Motor neuron (in vitro differentiated cells): Measurements from ENCODE around the gene NEURL1B. TPM values are rescaled to one million over a fixed set of nuclear protein-coding genes. Genes with fewer than 3 reads are reported as not detected.

ENCODE experiments used
- ATAC-seq, 8 experiments: fragments of 200-7000 bp; cut with Tn5 transposase; replicated peaks in 6 of 8; 2 replicates each; pipeline ENCODE4 v1.8.0; 2021; ENCODE audit warnings: mild to moderate bottlenecking in 8 of 8, moderate library complexity in 8 of 8
- H3K27ac ChIP-seq, 2 donors: fragments of 250-450 bp; sonication (Bioruptor Pico); 2 replicates each; pipeline ENCODE4 v1.9.0; 2021; ENCODE audit warnings: antibody characterized with exemption in 2 of 2, mild to moderate bottlenecking in 2 of 2, moderate library complexity in 1 of 2
- H3K4me1 ChIP-seq, 2 donors: fragments of 250-450 bp; sonication (Bioruptor Pico); replicated peaks in 1 of 2; 2 replicates each; pipeline ENCODE4 v1.6.1; 2021; ENCODE audit warnings: antibody characterized with exemption in 2 of 2, mild to moderate bottlenecking in 2 of 2, moderate library complexity in 1 of 2
- H3K4me3 ChIP-seq, 5 donors: fragments of 250-450 bp; sonication (Bioruptor Pico); 2 replicates each; pipeline ENCODE4 v1.9.0; 2021; ENCODE audit warnings: antibody characterized with exemption in 5 of 5, mild to moderate bottlenecking in 5 of 5, moderate library complexity in 4 of 5
- WGBS, 10 experiments: fragments of 450-650 bp; shearing (Covaris generic); methylation state at CpG; one replicate each; pipeline ENCODE4 v1.0.0; 2022; 5-methylcytosine and 5-hydroxymethylcytosine counted together
- in situ Hi-C, 9 experiments: fragments of 400-800 bp; cut with MboI; loops; one replicate each; pipeline ENCODE4 v1.15.0; 2021; ENCODE audit warnings: low sequenced_read_pairs in 9 of 9, low pct_unique_long_range_greater_than_20kb in 2 of 9; ENCODE audit not compliant: unreplicated experiment in 9 of 9
- total RNA-seq, 8 experiments: library from RNA; unstranded; fragments of 300-600 nt; gene quantifications; 2 replicates each; pipeline versions ENCODE4 v1.2.3 to v1.2.4, GENCODE V29; 2022

The NEURL1B gene
- total RNA-seq, 8 experiments from 2014 or later, result 0.10 to 8.6 (median 5.2) TPM

GRCh38 chr5:172683264-172683644, 42.2 kb downstream of the NEURL1B start:
- H3K4me1 ChIP-seq, result peaks cover 0 to 4% of the 10 kb centered on the region in 2 donors
- in situ Hi-C loops, result loop anchor here in 3 of 9 experiments (25.0 kb wide), 3 partner anchors 196 to 571 kb away; partner anchors contain the start of gene SH3PXD2B (in 1 of the 3)
- 43 to 100% (median 98%) methylated on average over 1 to 11 of the region's 47 CpGs; no CpG with 5 or more reads in 4 of the 10 experiments for WGBS, 10 experiments
- no peak overlapping the region for H3K27ac ChIP-seq
- H3K4me3 ChIP-seq, result no peak overlapping the region
- ATAC-seq, result no peak

GRCh38 chr5:172683645-172684471, 42.8 kb downstream of the NEURL1B start:
- no peak overlapping the region for H3K27ac ChIP-seq
- no peak overlapping the region for H3K4me3 ChIP-seq
- in situ Hi-C loops, result loop anchor here in 3 of 9 experiments (25.0 kb wide), 3 partner anchors 197 to 572 kb away; partner anchors contain the start of gene SH3PXD2B (in 1 of the 3)
- WGBS, 10 experiments, result 66 to 100% (median 73%) methylated on average over 1 to 14 of the region's 125 CpGs; no CpG with 5 or more reads in 3 of the 10 experiments
- H3K4me1 ChIP-seq, result no peaks in the 10 kb centered on the region
- ATAC-seq, result no peak

GRCh38 chr5:172685091-172685490, 44.0 kb downstream of the NEURL1B start:
- no peak for ATAC-seq
- H3K4me3 ChIP-seq, result no peak overlapping the region
- in situ Hi-C loops, result loop anchor here in 3 of 9 experiments (25.0 kb wide), 3 partner anchors 198 to 573 kb away; partner anchors contain the start of gene SH3PXD2B (in 1 of the 3)

GRCh38 chr5:172686111-172686510, 45.0 kb downstream of the NEURL1B start:
- 80 to 100% (median 91%) methylated on average over 1 to 5 of the region's 10 CpGs; no CpG with 5 or more reads in 6 of the 10 experiments for WGBS, 10 experiments
- no peaks in the 10 kb centered on the region for H3K4me1 ChIP-seq
- H3K4me3 ChIP-seq, result no peak overlapping the region
- ATAC-seq, result no peak
- in situ Hi-C loops, result loop anchor here in 3 of 9 experiments (25.0 kb wide), 3 partner anchors 199 to 574 kb away; partner anchors contain the start of gene SH3PXD2B (in 1 of the 3)
- no peak overlapping the region for H3K27ac ChIP-seq

More at GRCh38 chr5:172685091-172685490, 44.0 kb downstream of the NEURL1B start:
- H3K4me1 ChIP-seq, result no peaks in the 10 kb centered on the region
- H3K27ac ChIP-seq, result no peak overlapping the region
- 51 to 100% (median 90%) methylated on average over 1 to 4 of the region's 4 CpGs; no CpG with 5 or more reads in 3 of the 10 experiments for WGBS, 10 experiments

- no peak overlapping the region for H3K4me3 ChIP-seq
- H3K4me1 ChIP-seq, result no peaks in the 10 kb centered on the region
- 80 to 94% (median 80%) methylated on average over 1 to 7 of the region's 37 CpGs; no CpG with 5 or more reads in 7 of the 10 experiments for WGBS, 10 experiments
- in situ Hi-C loops, result loop anchor here in 3 of 9 experiments (25.0 kb wide), 3 partner anchors 199 to 574 kb away; partner anchors contain the start of gene SH3PXD2B (in 1 of the 3)
- no peak for ATAC-seq
- no peak overlapping the region for H3K27ac ChIP-seq
Observed at GRCh38 chr5:172686539-172687390, 45.7 kb downstream of the NEURL1B start.

- in situ Hi-C loops, result loop anchor here in 3 of 9 experiments (25.0 kb wide), 3 partner anchors 201 to 576 kb away; partner anchors contain the start of gene SH3PXD2B (in 1 of the 3)
- H3K4me3 ChIP-seq, result no peak overlapping the region
- WGBS, 10 experiments, result 47 to 100% (median 87%) methylated on average over 1 to 3 of the region's 4 CpGs; no CpG with 5 or more reads in 5 of the 10 experiments
- H3K4me1 ChIP-seq, result no peaks in the 10 kb centered on the region
- no peak overlapping the region for H3K27ac ChIP-seq
- ATAC-seq, result no peak
Observed at GRCh38 chr5:172687940-172688339, 46.9 kb downstream of the NEURL1B start.

GRCh38 chr5:172688349-172689217, 47.5 kb downstream of the NEURL1B start:
- 56 to 100% (median 84%) methylated on average over 1 to 7 of the region's 11 CpGs; no CpG with 5 or more reads in 2 of the 10 experiments for WGBS, 10 experiments
- Histone ChIP-seq H3K27ac (no peak overlapping the region), H3K4me3 (no peak overlapping the region), H3K4me1 (no peaks in the 10 kb centered on the region)
- in situ Hi-C loops, result loop anchor here in 3 of 9 experiments (25.0 kb wide), 3 partner anchors 201 to 576 kb away; partner anchors contain the start of gene SH3PXD2B (in 1 of the 3)
- ATAC-seq, result peak in 3 of 8 experiments; percentile 69 to 90 (median 72)

GRCh38 chr5:172689218-172689572, 48.1 kb downstream of the NEURL1B start:
- ATAC-seq, result no peak
- Histone ChIP-seq H3K27ac (no peak overlapping the region), H3K4me3 (no peak overlapping the region), H3K4me1 (no peaks in the 10 kb centered on the region)
- in situ Hi-C loops, result loop anchor here in 3 of 9 experiments (25.0 kb wide), 3 partner anchors 202 to 577 kb away; partner anchors contain the start of gene SH3PXD2B (in 1 of the 3)
- 60 to 95% (median 73%) methylated on average over 1 to 7 of the region's 7 CpGs; no CpG with 5 or more reads in 3 of the 10 experiments for WGBS, 10 experiments

- H3K4me1 ChIP-seq, result no peaks in the 10 kb centered on the region
- ATAC-seq, result no peak
- in situ Hi-C loops, result loop anchor here in 7 of 9 experiments (10.0 to 25.0 kb wide), 6 partner anchors 202 to 578 kb away; partner anchors contain the start of gene SH3PXD2B (in 1 of the 7)
- WGBS, 10 experiments, result 60 to 100% (median 60%) methylated on average over 1 of the region's 10 CpGs; no CpG with 5 or more reads in 6 of the 10 experiments
- H3K4me3 ChIP-seq, result no peak overlapping the region
- H3K27ac ChIP-seq, result no peak overlapping the region
Observed at GRCh38 chr5:172689801-172690200, 48.7 kb downstream of the NEURL1B start.

- Histone ChIP-seq H3K4me3 (no peak overlapping the region), H3K27ac (no peak overlapping the region), H3K4me1 (peaks cover 0 to 2% of the 10 kb centered on the region in 2 donors)
- in situ Hi-C loops, result loop anchor here in 7 of 9 experiments (10.0 to 25.0 kb wide), 6 partner anchors 203 to 578 kb away; partner anchors contain the start of gene SH3PXD2B (in 1 of the 7)
- 65 to 100% (median 87%) methylated on average over 1 to 16 of the region's 24 CpGs; no CpG with 5 or more reads in 2 of the 10 experiments for WGBS, 10 experiments
- ATAC-seq, result no peak
Observed at GRCh38 chr5:172690258-172691075, 49.4 kb downstream of the NEURL1B start.

GRCh38 chr5:172691886-172692285, 50.8 kb downstream of the NEURL1B start:
- in situ Hi-C loops, result loop anchor here in 7 of 9 experiments (10.0 to 25.0 kb wide), 6 partner anchors 205 to 580 kb away; partner anchors contain the start of gene SH3PXD2B (in 1 of the 7)
- no peak overlapping the region for H3K4me3 ChIP-seq
- 72 to 100% (median 89%) methylated on average over 1 to 7 of the region's 7 CpGs; no CpG with 5 or more reads in 4 of the 10 experiments for WGBS, 10 experiments
- peaks cover 0 to 4% of the 10 kb centered on the region in 2 donors for H3K4me1 ChIP-seq
- ATAC-seq, result peak in 1 of 8 experiments; percentile 27
- no peak overlapping the region for H3K27ac ChIP-seq
